ENCODE data around the gene RBPJL. TPM values are rescaled to one million over a fixed set of nuclear protein-coding genes. Genes with fewer than 3 reads are reported as not detected.

RBPJL gene
- total and polyA plus RNA-seq, 8 donors, result 2.2 to 10.4 (median 3.4) TPM; not detected in 4

GRCh38 chr20:45336530-45337366 is 30.1 kb downstream of the RBPJL start:
- DNase-seq, result peak; percentile 35 to 58
- H3K4me1 ChIP-seq, result peaks cover 57 to 82% (median 67%) of the 10 kb centered on the region in 4 donors
- no peak overlapping the region for H3K4me3 ChIP-seq
- H3K36me3 ChIP-seq, result peaks cover 27 to 65% (median 45%) of the 10 kb centered on the region in 4 donors
- WGBS, 5 donors, result 38 to 50% (median 47%) methylated on average over 9 to 11 of the region's 11 CpGs
- TF ChIP-seq POLR2A (IDR thresholded peaks at IDR 0.05), result no peak
- no peak for TF ChIP-seq EP300 (IDR thresholded peaks at IDR 0.05)
- peak; percentile 29 to 82 (median 40) for TF ChIP-seq POLR2AphosphoS5 (IDR thresholded peaks at IDR 0.05)
- TF ChIP-seq CTCF (IDR thresholded peaks at IDR 0.05), result no peak
- H3K27me3 ChIP-seq, result no peaks in the 10 kb centered on the region
- H3K27ac ChIP-seq, result peak overlapping the region; percentile 91 to 97 (median 95)
- no peaks in the 10 kb centered on the region for H3K9me3 ChIP-seq
- intact Hi-C loops (cut with DNase I; ENCODE audit: low total_unique reads), result no loop called here

DNA sequence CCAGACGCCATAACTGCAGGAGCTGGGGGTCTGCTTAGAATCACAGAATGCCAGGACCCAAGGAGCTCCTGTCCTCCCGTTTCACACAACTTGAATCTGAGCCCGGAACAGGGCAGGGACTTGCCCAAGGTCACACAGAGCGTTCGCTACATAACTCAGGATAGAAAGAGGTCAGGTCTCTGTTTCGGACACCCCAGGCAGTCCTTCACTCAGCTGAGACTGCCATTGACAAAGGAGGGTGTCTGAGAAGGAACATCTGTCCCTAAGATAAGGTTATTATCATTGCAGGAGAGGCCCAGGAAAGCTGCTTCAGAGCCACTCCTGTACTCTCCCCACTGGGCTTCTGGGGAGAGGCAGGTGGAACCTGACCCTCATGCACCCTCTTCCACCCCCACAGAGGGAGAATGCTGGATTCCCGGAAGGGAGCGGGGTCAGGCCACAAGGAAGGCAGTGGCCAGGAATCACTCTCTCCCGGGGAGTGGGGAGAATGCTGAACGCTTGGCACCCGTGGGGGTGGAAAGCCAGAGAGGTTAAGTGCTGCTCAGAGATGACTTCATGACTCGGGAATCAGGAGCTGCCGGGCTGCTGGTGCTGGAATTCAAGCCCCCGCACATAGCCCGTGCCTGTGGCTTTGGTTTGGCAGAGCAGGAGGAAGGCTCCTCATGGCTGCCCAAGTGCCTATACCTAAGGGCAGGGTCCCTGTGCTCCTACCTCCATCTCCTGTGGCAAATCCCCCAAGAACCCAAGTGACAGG is 30.9 kb downstream of the RBPJL start:
- Histone ChIP-seq H3K27me3 (no peaks in the 10 kb centered on the region), H3K36me3 (peaks cover 20 to 57% (median 37%) of the 10 kb centered on the region in 4 donors), H3K27ac (peak overlapping the region; percentile 91 to 97 (median 95)), H3K4me3 (peak overlapping the region in 2 of 4 donors; percentile 0 to 18), H3K4me1 (peaks cover 63 to 82% (median 73%) of the 10 kb centered on the region in 4 donors), H3K9me3 (no peaks in the 10 kb centered on the region)
- peak; percentile 56 to 73 for DNase-seq
- 16 to 38% (median 25%) methylated on average over 13 to 15 of the region's 15 CpGs for WGBS, 5 donors
- TF ChIP-seq POLR2A (IDR thresholded peaks at IDR 0.05) (no peak), CTCF (IDR thresholded peaks at IDR 0.05) (no peak), POLR2AphosphoS5 (IDR thresholded peaks at IDR 0.05) (peak in 1 of 3 donors; percentile 76), EP300 (IDR thresholded peaks at IDR 0.05) (no peak)
- intact Hi-C loops (cut with DNase I; ENCODE audit: low total_unique reads), result no loop called here

DNA sequence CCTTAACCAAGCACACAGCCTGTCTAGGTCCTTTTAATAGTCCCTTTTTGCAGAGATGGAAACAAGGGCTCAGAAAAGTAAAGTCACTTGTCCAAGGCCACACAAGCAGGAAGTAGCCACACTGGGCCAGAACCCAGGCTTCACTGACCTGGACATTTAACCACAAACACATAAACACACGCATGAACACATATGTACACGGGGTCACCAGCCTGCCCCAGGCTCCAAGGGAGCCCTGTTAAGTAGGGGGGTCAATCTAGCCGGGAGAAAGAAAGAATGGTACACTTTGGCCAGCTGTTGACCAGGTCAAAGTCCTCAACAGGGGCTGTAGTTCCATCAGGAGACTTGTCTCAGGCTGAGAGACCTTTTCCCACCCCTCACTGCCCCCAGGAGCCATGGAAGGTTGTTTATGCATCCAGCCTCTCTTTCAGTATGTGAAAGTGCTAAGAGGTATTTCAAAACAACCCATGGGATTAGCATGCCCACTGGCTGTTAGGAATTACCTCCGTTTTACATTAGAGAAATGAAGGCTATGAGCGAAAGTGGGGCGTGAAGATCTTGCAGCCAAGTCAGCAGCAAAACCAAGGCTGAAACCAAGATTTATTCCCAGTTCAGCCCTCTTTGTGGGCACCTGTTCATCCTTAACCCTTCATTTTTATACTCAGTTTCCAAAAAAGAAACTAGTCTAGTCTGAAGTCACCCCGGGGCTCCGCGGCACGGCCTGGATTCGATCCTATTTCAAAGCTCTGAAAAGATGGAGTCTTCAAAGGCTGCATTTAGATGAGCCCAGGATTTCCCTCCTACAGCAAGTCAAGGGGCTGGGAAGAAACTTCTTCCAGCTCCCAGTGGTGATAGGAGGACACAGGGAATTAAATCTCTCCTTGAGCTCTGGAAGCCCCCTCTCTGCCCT is 31.7 kb downstream of the RBPJL start:
- Histone ChIP-seq H3K9me3 (no peaks in the 10 kb centered on the region), H3K27me3 (no peaks in the 10 kb centered on the region), H3K36me3 (peaks cover 12 to 49% (median 29%) of the 10 kb centered on the region in 4 donors), H3K4me3 (peak overlapping the region in 2 of 4 donors; percentile 0 to 18), H3K4me1 (peaks cover 71 to 84% (median 78%) of the 10 kb centered on the region in 4 donors), H3K27ac (peak overlapping the region; percentile 91 to 97 (median 95))
- no peak for DNase-seq
- intact Hi-C loops (cut with DNase I; ENCODE audit: low total_unique reads), result no loop called here
- WGBS, 5 donors, result 60 to 78% (median 69%) methylated on average over 11 of the region's 11 CpGs
- TF ChIP-seq EP300 (IDR thresholded peaks at IDR 0.05), result no peak
- no peak for TF ChIP-seq CTCF (IDR thresholded peaks at IDR 0.05)
- TF ChIP-seq POLR2AphosphoS5 (IDR thresholded peaks at IDR 0.05), result no peak
- TF ChIP-seq POLR2A (IDR thresholded peaks at IDR 0.05), result no peak

Data from stomach (tissue), 9 donors.